ENCODE data around the gene BORCS6.

Gene BORCS6

GRCh38 chr17:8210761-8211458, 20.9 kb upstream of the BORCS6 start:
- DNase-seq, result no peak

DNA sequence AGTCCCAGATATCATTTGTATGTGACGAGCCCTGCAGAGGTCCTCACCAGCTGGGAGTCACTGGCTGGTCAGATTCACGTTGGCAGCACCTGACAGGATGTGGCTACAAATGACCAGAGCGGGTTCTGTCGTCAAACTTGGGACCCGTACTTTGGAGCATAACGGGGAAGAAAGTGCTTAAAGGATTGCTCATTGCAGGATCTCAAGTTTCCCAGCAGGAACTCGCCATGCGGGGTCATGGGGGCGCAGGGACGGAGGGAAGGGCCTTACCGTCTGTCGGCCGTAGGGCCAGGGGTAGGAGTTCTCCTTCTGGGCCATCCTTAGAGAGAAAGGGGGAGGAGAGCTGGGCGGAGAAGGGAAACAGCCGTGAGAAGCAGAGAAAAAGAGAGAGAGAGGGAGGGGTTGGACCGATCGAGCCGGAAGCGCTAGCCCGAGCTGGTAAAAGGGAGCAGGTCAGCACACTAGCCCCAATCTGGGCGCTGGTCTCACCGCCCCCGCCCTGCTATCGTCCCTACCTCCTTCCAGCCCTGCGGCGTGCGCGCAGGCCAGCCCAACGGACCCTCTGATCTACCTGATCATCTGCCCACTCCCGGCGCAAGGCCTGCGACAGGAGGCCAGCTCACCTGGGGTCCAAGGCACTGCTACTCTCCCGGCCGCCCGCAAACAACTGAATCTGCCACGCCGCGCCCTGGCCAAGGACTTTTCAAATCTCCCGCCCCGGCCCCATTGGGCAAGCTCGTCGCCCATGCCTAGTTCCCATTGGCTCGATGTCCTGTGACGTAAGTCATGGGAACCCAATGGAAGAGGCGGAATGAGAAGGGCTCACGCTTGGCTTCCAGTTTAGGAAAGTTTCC, 20.2 kb upstream of the BORCS6 start, which contains the start of gene AURKB:
AURKB (minus strand) TSS at position 669 of the 854 bp plus-strand sequence; CDS start at position 318, 351 bp downstream.
- DNase-seq, result peak; percentile 97

DNA sequence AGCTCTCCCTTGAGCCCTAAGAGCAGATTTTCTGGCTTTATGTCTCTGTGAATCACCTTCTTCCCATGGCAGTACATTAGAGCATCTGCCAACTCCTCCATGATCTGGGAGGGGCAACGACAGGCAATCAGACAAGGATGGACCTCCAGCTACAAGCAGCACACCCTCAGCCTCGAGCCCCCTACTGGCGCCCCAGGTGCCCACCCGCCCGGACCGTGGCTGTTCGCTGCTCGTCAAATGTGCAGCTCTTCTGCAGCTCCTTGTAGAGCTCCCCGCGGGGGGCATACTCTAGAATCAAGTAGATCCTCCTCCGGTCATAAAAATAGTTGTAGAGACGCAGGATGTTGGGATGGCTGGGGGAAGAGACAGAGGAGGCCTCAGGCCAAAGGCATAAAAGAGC, 16.6 kb upstream of the BORCS6 start:
- no peak for DNase-seq

DNA sequence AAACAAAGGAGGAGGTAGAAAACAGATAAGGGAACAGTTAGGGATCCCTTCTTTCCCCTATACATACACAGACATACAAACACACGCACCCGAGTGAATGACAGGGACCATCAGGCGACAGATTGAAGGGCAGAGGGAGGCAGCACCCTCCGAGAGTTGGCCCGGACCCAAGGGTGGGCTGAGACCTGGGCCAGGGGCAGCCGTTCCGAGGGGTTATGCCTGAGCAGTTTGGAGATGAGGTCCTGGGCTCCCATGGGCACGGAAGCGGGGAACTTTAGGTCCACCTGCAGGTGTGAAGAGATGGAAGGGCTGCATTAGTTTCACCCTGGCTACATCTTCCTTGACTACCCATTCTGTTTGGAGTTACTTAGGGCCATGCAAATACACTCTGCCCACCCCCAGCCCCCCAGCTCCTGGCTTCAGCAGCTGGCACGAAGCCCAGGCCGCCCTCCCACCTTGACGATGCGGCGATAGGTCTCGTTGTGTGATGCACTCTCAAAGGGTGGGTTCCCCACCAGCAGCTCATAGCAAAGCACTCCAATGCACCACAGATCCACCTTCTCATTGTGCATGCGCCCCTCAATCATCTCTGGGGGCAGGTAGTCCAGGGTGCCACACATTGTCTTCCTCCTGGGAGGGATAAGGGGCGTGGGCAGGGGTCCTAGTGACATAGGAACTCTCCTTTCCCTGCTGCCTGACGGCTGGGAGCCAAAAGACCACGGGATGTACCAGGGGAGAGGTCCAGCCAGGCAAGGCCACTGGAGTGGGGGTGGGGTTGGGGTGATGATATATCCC, 15.0 kb upstream of the BORCS6 start:
- DNase-seq, result no peak

DNA sequence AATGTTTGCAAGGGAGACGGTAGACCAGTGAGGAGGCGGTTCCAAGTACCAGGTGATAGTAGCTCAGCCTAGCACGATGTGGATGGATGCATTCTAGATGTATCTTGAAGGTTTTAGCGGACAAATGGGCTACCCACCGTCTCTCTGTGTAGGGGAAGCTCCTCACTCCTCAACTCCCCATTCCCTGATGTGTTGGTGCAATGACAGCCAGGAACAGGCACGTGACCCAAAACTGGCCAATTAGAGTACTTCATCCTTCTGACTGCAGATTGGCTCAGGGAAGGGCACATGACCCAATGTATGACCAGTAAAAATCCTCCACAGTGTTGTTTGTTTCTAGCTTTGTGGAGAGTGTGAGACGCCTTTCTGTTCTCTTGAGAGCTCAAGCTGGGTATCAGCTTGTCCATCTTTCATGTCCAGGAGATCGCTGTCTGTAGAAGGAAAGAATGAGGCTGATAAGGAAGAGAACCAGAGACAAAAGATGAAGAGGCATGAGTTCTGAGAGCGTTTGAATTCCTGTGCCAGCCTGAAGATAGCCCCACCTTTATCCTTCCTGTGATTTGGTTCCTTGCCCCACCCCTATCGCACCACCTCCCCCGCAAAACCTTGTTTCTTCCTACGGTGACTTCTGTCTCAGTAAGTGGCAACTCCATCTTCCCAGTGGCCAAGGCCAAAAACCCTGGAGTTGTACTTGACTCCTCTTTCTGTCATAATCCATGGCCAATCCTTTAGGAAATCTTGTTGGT, 2.3 kb upstream of the BORCS6 start:
- DNase-seq, result peak; percentile 87

DNA sequence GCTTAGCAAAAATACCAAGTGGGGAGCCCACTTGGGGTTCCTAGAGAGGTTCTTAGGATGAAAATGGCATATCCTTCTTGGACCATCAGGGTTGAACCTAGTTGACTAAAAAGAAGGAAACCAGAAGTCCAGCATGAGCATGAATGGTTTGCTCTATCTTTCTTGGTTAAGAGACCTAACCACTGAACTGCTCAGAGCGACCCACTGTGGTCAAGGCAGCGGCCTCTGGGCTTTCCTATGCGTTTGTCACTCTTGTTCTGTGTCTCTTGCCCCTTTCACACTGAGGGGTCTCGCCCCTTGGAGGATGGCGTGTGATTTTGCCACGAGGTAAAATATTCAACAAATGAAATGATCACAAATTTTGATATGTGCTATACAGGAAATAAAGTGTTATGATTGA, 526 bp upstream of the BORCS6 start:
- no peak for DNase-seq

DNA sequence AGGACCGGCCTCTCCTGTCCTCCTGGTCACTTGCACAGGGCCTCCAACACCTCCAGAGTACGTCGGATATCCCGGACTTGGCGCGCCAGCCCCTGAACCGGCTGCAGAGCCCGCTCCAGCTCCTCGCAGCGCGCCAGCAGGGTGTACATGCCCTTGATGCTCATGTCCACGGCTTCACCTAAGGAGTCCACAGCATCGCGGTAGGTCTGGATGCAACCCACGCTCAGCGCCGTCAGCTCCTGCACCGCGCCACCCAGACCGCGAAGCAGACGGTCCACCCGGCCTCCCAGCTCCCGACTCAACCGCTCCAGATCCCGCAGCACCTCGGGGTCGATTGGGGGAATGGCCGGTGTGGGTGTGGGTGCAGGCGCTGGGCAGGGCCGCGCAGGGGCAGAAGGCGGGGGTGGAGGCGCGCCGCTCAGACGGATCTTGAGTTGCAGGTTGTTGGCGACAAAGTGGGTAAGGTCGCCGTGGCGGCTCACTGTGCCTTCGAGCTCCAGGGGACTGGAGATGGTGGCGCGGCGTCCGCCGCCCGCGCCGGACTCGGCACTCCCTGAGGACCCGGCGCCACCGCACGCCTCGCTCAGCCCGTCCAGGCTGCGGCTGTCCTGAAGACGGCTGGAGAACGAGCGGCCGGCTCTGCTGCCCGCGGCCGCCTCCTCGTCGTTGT, 804 bp downstream of the BORCS6 start:
- peak; percentile 48 for DNase-seq

- DNase-seq, result no peak
These were observed 1.6 kb downstream of the BORCS6 start for GRCh38 chr17:8188263-8188839.

DNA sequence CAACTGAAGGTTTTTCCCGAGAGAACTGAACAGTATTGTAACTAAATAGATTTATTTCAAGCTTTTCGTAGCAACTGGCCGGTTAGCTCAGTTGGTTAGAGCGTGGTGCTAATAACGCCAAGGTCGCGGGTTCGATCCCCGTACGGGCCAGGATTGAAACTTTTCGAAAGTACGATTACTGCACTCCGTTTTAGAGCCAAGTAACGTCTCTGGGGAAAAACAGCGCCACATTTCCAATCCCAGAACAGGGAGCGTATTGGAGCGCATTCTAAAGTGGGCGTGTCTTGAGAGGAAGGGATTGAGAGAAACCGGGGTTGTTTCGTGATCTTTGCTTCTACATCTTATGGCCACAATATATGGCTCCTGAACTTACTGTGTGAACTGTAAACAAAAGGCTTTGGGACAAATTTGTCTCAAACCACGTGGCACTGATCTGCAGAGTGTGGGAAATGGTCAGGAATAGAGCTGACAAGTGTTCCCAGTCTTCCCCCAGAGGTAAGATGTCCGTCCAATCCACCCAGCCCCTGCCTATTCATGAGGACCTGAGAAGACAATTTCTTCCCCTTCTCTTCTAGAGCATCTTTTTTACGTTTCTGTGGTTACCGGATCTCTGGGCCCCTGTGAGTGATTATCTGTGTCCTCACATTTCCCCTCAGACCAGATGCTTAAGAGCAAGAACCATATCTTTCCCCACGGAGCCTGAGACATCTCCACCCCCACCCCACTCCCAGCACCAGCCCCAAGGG, 2.3 kb downstream of the BORCS6 start:
- peak; percentile 96 for DNase-seq

- DNase-seq, result peak; percentile 98
These were observed 3.0 kb downstream of the BORCS6 start for GRCh38 chr17:8186787-8187516.

- no peak for DNase-seq
These were observed 3.6 kb downstream of the BORCS6 start for GRCh38 chr17:8186446-8186786.

DNA sequence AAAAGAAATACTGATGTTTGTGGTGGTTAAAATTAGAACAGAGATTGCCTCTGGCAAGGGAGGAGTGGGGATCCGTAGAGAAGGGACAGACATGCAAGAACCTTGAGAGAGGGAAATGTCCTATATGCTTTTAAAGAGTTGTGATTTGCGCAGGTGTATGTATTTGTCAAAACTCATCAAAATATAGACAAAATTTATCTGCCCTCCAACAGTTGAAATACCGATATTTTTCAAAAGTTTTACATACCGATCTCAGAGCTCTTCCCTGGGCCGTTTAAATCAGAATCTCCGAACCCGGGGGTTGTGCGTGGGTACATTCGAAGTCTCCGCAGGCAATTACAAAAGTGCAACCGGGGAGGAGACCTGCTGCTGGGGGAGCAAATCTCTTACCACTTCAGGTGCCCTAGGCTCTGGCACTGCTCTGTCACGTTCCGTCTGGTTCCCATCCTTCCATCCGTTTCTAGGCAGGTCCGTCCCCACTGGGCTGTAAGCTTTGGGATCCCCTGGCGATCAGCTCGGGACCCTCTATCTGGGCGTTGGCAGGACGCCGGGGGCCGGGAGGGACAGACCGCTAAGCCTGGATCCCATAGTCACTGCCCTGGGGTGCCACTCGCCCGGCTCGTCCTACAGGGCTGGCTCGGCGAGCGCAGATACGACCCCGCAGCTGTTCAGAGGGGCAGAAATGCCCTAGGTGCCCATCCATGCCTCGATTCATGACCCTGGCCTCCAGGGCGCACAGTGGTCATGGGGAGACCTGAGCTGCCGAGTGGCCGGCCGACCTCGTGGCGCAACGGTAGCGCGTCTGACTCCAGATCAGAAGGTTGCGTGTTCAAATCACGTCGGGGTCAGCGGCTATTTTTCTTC, 4.2 kb downstream of the BORCS6 start:
- DNase-seq, result peak; percentile 94

- no peak for DNase-seq
These were observed 12.8 kb downstream of the BORCS6 start for GRCh38 chr17:8176998-8177731.

GRCh38 chr17:8176197-8176940, 13.6 kb downstream of the BORCS6 start, which contains the start of gene TMEM107:
Gene TMEM107 (minus strand): TSS chr17:8176380. CDS start chr17:8176286, 94 bp downstream.
- DNase-seq, result peak; percentile 95

DNA sequence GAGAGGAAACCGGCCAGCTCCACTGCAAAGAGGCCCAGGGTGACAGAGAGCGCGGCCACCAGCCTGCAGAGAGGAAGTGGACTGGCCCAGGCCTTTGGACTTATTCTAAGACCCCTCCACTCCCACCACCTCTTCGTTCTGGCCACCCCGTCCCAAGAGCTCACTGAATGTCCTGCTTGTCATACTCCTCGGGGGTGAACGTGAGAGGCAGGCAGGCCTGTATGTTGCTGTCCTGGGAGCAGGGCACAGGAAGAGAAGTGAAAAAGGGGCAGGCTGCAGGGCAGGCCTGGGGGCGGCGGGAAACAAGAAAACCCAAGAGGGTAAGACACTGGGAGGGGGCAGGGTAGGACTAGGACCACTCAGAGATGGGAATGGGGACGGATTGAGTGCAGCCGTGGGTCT, 14.2 kb downstream of the BORCS6 start:
- DNase-seq, result peak; percentile 28

DNA sequence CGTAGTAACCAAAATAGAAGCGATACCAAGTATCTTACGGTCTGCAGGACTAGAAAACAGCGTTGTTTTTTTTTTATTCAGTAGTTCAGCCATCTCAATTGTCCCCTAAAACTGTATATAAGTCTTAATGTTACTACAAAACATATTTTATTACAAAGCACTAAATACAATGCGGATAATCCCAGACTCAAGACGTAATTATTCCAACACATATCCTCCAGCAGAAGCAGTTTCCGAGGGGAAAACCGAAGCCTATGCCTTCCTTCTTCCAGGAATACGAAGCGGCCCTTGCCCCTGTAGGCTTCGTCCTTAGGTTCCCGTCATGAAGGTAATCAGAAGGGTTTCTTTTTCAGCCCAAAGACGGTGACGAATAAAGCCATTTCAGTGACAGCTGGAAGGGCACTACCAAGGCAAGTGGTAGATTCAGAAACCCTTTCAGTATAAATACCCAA, 16.1 kb downstream of the BORCS6 start:
- DNase-seq, result no peak
